ENCODE measurements around the gene RELT. TPM values are rescaled to one million over a fixed set of nuclear protein-coding genes. Genes with fewer than 3 reads are reported as not detected.

The RELT gene
- total and polyA plus RNA-seq, 2 experiments from 2014 or later, result 2.0 to 6.3 TPM

DNA sequence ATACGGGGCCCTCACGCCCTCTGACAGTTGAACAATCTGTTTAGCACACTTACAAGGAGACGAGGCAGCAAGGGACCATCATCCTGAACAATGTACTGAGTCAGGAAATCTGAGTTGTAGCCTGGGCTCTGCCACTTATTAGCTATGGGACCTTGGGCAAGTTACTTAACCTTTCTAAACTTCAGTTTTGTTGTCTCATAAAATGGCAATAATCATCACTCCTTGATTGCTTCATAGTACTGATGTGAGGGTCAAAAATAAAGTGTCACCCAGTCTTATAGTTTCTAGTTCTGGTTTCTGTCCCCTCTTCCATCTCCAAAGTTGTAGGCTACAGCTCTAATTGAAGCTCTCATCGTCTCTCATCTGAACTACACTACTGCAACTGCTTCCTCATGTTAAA lies 46.7 kb downstream of the RELT start:
- Histone ChIP-seq H3K79me2 (replicated peaks; ENCODE audit: insufficient read depth) (no peaks in the 10 kb centered on the region), H2AFZ (no peak overlapping the region), H4K20me1 (replicated peaks; ENCODE audit: insufficient read depth) (no peaks in the 10 kb centered on the region), H3K4me1 (ENCODE audit: insufficient read depth) (peaks cover 6% of the 10 kb centered on the region), H3K4me2 (no peak overlapping the region), H3K27me3 (ENCODE audit: insufficient read depth) (no peaks in the 10 kb centered on the region), H3K4me3 (no peak overlapping the region), H3K27ac (ENCODE audit: low read depth) (no peak overlapping the region), H3K9me2 (ENCODE audit: insufficient read depth) (no peaks in the 10 kb centered on the region), H3K36me3 (ENCODE audit: insufficient read depth) (no peaks in the 10 kb centered on the region), H3F3A (replicated peaks; ENCODE audit: low read depth) (no peaks in the 10 kb centered on the region)
- Mint-ChIP-seq H3K9me3 (no peaks in the 10 kb centered on the region), H3K27ac (no peak overlapping the region), H3K4me1 (peaks cover 13% of the 10 kb centered on the region; the same call in 2 of the 3 replicates), H3K27me3 (ENCODE audit: insufficient read depth, low read depth, poor library complexity) (peaks cover 1% of the 10 kb centered on the region), H3K4me3 (no peak overlapping the region), H3K36me3 (ENCODE audit: low read depth) (peaks cover 7% of the 10 kb centered on the region)
- TF ChIP-seq, protein P1, sequence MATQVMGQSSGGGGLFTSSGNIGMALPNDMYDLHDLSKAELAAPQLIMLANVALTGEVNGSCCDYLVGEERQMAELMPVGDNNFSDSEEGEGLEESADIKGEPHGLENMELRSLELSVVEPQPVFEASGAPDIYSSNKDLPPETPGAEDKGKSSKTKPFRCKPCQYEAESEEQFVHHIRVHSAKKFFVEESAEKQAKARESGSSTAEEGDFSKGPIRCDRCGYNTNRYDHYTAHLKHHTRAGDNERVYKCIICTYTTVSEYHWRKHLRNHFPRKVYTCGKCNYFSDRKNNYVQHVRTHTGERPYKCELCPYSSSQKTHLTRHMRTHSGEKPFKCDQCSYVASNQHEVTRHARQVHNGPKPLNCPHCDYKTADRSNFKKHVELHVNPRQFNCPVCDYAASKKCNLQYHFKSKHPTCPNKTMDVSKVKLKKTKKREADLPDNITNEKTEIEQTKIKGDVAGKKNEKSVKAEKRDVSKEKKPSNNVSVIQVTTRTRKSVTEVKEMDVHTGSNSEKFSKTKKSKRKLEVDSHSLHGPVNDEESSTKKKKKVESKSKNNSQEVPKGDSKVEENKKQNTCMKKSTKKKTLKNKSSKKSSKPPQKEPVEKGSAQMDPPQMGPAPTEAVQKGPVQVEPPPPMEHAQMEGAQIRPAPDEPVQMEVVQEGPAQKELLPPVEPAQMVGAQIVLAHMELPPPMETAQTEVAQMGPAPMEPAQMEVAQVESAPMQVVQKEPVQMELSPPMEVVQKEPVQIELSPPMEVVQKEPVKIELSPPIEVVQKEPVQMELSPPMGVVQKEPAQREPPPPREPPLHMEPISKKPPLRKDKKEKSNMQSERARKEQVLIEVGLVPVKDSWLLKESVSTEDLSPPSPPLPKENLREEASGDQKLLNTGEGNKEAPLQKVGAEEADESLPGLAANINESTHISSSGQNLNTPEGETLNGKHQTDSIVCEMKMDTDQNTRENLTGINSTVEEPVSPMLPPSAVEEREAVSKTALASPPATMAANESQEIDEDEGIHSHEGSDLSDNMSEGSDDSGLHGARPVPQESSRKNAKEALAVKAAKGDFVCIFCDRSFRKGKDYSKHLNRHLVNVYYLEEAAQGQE (IDR thresholded peaks at IDR 0.05; ENCODE audit: unreplicated experiment), result no peak
- TF ChIP-seq, protein P2, sequence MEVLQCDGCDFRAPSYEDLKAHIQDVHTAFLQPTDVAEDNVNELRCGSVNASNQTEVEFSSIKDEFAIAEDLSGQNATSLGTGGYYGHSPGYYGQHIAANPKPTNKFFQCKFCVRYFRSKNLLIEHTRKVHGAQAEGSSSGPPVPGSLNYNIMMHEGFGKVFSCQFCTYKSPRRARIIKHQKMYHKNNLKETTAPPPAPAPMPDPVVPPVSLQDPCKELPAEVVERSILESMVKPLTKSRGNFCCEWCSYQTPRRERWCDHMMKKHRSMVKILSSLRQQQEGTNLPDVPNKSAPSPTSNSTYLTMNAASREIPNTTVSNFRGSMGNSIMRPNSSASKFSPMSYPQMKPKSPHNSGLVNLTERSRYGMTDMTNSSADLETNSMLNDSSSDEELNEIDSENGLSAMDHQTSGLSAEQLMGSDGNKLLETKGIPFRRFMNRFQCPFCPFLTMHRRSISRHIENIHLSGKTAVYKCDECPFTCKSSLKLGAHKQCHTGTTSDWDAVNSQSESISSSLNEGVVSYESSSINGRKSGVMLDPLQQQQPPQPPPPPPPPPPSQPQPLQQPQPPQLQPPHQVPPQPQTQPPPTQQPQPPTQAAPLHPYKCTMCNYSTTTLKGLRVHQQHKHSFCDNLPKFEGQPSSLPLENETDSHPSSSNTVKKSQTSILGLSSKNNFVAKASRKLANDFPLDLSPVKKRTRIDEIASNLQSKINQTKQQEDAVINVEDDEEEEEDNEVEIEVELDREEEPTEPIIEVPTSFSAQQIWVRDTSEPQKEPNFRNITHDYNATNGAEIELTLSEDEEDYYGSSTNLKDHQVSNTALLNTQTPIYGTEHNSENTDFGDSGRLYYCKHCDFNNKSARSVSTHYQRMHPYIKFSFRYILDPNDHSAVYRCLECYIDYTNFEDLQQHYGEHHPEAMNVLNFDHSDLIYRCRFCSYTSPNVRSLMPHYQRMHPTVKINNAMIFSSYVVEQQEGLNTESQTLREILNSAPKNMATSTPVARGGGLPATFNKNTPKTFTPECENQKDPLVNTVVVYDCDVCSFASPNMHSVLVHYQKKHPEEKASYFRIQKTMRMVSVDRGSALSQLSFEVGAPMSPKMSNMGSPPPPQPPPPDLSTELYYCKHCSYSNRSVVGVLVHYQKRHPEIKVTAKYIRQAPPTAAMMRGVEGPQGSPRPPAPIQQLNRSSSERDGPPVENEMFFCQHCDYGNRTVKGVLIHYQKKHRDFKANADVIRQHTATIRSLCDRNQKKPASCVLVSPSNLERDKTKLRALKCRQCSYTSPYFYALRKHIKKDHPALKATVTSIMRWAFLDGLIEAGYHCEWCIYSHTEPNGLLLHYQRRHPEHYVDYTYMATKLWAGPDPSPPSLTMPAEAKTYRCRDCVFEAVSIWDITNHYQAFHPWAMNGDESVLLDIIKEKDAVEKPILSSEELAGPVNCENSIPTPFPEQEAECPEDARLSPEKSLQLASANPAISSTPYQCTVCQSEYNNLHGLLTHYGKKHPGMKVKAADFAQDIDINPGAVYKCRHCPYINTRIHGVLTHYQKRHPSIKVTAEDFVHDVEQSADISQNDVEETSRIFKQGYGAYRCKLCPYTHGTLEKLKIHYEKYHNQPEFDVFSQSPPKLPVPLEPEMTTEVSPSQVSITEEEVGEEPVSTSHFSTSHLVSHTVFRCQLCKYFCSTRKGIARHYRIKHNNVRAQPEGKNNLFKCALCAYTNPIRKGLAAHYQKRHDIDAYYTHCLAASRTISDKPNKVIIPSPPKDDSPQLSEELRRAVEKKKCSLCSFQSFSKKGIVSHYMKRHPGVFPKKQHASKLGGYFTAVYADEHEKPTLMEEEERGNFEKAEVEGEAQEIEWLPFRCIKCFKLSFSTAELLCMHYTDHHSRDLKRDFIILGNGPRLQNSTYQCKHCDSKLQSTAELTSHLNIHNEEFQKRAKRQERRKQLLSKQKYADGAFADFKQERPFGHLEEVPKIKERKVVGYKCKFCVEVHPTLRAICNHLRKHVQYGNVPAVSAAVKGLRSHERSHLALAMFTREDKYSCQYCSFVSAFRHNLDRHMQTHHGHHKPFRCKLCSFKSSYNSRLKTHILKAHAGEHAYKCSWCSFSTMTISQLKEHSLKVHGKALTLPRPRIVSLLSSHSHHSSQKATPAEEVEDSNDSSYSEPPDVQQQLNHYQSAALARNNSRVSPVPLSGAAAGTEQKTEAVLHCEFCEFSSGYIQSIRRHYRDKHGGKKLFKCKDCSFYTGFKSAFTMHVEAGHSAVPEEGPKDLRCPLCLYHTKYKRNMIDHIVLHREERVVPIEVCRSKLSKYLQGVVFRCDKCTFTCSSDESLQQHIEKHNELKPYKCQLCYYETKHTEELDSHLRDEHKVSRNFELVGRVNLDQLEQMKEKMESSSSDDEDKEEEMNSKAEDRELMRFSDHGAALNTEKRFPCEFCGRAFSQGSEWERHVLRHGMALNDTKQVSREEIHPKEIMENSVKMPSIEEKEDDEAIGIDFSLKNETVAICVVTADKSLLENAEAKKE (CRISPR knock-in tag; IDR thresholded peaks at IDR 0.05), result no peak
- TF ChIP-seq STAT1 (IDR thresholded peaks at IDR 0.05; ENCODE audit: unreplicated experiment), result no peak
- TF ChIP-seq EZH2phosphoT487 (IDR thresholded peaks at IDR 0.05; ENCODE audit: unreplicated experiment), result no peak
- TF ChIP-seq NANOG (IDR thresholded peaks at IDR 0.05; ENCODE audit: borderline replicate concordance), result no peak
- TF ChIP-seq POLR2AphosphoS5 (IDR thresholded peaks at IDR 0.05; ENCODE audit: low read depth), result no peak
- TF ChIP-seq, protein P3, sequence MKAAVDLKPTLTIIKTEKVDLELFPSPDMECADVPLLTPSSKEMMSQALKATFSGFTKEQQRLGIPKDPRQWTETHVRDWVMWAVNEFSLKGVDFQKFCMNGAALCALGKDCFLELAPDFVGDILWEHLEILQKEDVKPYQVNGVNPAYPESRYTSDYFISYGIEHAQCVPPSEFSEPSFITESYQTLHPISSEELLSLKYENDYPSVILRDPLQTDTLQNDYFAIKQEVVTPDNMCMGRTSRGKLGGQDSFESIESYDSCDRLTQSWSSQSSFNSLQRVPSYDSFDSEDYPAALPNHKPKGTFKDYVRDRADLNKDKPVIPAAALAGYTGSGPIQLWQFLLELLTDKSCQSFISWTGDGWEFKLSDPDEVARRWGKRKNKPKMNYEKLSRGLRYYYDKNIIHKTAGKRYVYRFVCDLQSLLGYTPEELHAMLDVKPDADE (IDR thresholded peaks at IDR 0.05), result no peak
- TF ChIP-seq, protein P4, sequence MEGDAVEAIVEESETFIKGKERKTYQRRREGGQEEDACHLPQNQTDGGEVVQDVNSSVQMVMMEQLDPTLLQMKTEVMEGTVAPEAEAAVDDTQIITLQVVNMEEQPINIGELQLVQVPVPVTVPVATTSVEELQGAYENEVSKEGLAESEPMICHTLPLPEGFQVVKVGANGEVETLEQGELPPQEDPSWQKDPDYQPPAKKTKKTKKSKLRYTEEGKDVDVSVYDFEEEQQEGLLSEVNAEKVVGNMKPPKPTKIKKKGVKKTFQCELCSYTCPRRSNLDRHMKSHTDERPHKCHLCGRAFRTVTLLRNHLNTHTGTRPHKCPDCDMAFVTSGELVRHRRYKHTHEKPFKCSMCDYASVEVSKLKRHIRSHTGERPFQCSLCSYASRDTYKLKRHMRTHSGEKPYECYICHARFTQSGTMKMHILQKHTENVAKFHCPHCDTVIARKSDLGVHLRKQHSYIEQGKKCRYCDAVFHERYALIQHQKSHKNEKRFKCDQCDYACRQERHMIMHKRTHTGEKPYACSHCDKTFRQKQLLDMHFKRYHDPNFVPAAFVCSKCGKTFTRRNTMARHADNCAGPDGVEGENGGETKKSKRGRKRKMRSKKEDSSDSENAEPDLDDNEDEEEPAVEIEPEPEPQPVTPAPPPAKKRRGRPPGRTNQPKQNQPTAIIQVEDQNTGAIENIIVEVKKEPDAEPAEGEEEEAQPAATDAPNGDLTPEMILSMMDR (conservative IDR thresholded peaks at IDR 0.05; ENCODE audit: low read depth in 2 of 2), result no peak
- TF ChIP-seq CREB1 (CRISPR knock-in tag; IDR thresholded peaks at IDR 0.05; ENCODE audit: low read depth), result no peak
- TF ChIP-seq JUNB (IDR thresholded peaks at IDR 0.05; ENCODE audit: unreplicated experiment), result no peak
- TF ChIP-seq ZNF114 (CRISPR knock-in tag; IDR thresholded peaks at IDR 0.05), result no peak
- no peak for TF ChIP-seq ZNF331 (CRISPR knock-in tag; IDR thresholded peaks at IDR 0.05; ENCODE audit: low read depth)
- TF ChIP-seq EZH2 (IDR thresholded peaks at IDR 0.05; ENCODE audit: low read depth, unreplicated experiment), result no peak
- DNase-seq (ENCODE audit: low spot score) (no peak), ATAC-seq (no peak)

Data from GM23338 (cell line).